B cell (primary cell): ENCODE results near the gene NFE2. TPM values are rescaled to one million over a fixed set of nuclear protein-coding genes. Genes with fewer than 3 reads are reported as not detected.
A peak's percentile ranks its signal among the peaks of the same experiment; 100 is the strongest.
"Not testable (repeated sequence)": the region's sequence is repeated elsewhere in the genome, so short reads cannot be mapped to it uniquely, and the experiment has no call there.

Source experiments
- ATAC-seq: fragments of 200-7000 bp; cut with Tn5 transposase; one replicate; pipeline ENCODE4 v1.10.0; 2021; ENCODE audit warnings: low read depth, mild to moderate bottlenecking, moderate number of reproducible peaks, moderate library complexity
- CTCF ChIA-PET: fragments of 350-600 bp; sonication (Branson Sonifier 250); formaldehyde crosslinking; loops from one replicate; lab custom pipeline; 2021; ENCODE audit warnings: antibody characterized with exemption, inconsistent platforms; lab: Charles Lee
- POLR2A ChIA-PET: fragments of 350-600 bp; sonication (Branson Sonifier 250); formaldehyde crosslinking; loops from one replicate; lab custom pipeline; 2021; ENCODE audit warnings: antibody characterized with exemption; lab: Charles Lee
- DNase-seq: peaks from one replicate; pipeline ENCODE4 v3.0.0; 2013
- H2AFZ ChIP-seq: 2 replicates; pipeline ENCODE4 v1.6.1; 2012; ENCODE audit warnings: mild to moderate bottlenecking, low read depth, low read length; ENCODE audit not compliant: insufficient read depth, poor library complexity, severe bottlenecking
- H3K27ac ChIP-seq, 2 donors: 1 replicate in 1 of 2; 2 replicates in 1 of 2; pipeline ENCODE4 v1.5.1; 2012 to 2013; ENCODE audit warnings: low read length in 2 of 2, mild to moderate bottlenecking in 2 of 2, moderate library complexity in 1 of 2
- H3K27me3 ChIP-seq, 4 experiments: fragments of 200-600 bp in 1 of 4; sonication (generic) in 1 of 4; replicated peaks in 1 of 4; 1 replicate in 2 of 4; 2 replicates in 2 of 4; pipeline versions ENCODE4 v1.6.1 to v1.7.0; 2013 to 2016; ENCODE audit warnings: low read length in 3 of 4, mild to moderate bottlenecking in 2 of 4, mixed read lengths in 1 of 4, moderate library complexity in 1 of 4; ENCODE audit not compliant: insufficient read depth in 4 of 4, control insufficient read depth in 3 of 4; ENCODE audit errors: control extremely low read depth in 1 of 4
- H3K36me3 ChIP-seq, 2 experiments: replicated peaks in 1 of 2; 1 replicate in 1 of 2; 2 replicates in 1 of 2; pipeline versions ENCODE4 v1.6.1 to v1.7.1; 2013; ENCODE audit warnings: low read length in 1 of 2; ENCODE audit not compliant: insufficient read depth in 2 of 2, control insufficient read depth in 1 of 2; ENCODE audit errors: control extremely low read depth in 1 of 2, extremely low read depth in 1 of 2
- H3K4me1 ChIP-seq, 2 donors: fragments of 200-600 bp in 1 of 2; sonication (generic) in 1 of 2; 1 replicate in 1 of 2; 2 replicates in 1 of 2; pipeline versions ENCODE4 v1.5.1 to v1.6.1; 2013 to 2017; ENCODE audit warnings: low read length in 2 of 2; ENCODE audit not compliant: control insufficient read depth in 2 of 2, insufficient read depth in 2 of 2
- H3K4me2 ChIP-seq: replicated peaks from 2 replicates; pipeline ENCODE3; 2012; ENCODE audit warnings: mild to moderate bottlenecking, low read depth, low read length; ENCODE audit not compliant: poor library complexity, severe bottlenecking
- H3K4me3 ChIP-seq, 5 experiments: fragments of 200-600 bp in 1 of 5; sonication (generic) in 1 of 5; 1 replicate in 3 of 5; 2 replicates in 2 of 5; pipeline versions ENCODE4 v1.5.1 to v1.7.0; 2011 to 2016; ENCODE audit warnings: low read length in 4 of 5, mild to moderate bottlenecking in 4 of 5, low read depth in 2 of 5, control low read depth in 1 of 5, moderate library complexity in 1 of 5; ENCODE audit not compliant: insufficient read depth in 1 of 5; ENCODE audit errors: control extremely low read depth in 1 of 5, extremely low read depth in 1 of 5
- H3K79me2 ChIP-seq: fragments of 200-600 bp; sonication (generic); one replicate; pipeline ENCODE4 v1.6.0; 2016; ENCODE audit warnings: low read length; ENCODE audit not compliant: control insufficient read depth, insufficient read depth
- H3K9ac ChIP-seq: fragments of 200-600 bp; sonication (generic); 2 replicates; pipeline ENCODE4 v1.6.1; 2017; ENCODE audit warnings: mild to moderate bottlenecking, low read length, moderate library complexity
- H3K9me3 ChIP-seq, 3 donors: one replicate each; pipeline versions ENCODE4 v1.6.1 to v1.7.1; 2013; ENCODE audit warnings: low read length in 2 of 3; ENCODE audit not compliant: control insufficient read depth in 2 of 3, insufficient read depth in 1 of 3; ENCODE audit errors: control extremely low read depth in 1 of 3
- H4K20me1 ChIP-seq: 2 replicates; pipeline ENCODE4 v1.6.0; 2012; ENCODE audit warnings: mild to moderate bottlenecking, low read length; ENCODE audit not compliant: insufficient read depth, control insufficient read depth, poor library complexity, severe bottlenecking
- H3K27ac Mint-ChIP-seq: one replicate; pipeline ENCODE4 v1.8.0; 2021; ENCODE audit warnings: mixed read lengths
- H3K27me3 Mint-ChIP-seq: one replicate; pipeline ENCODE4 v1.8.0; 2021; ENCODE audit warnings: mixed read lengths
- H3K4me1 Mint-ChIP-seq: one replicate; pipeline ENCODE4 v1.8.0; 2021; ENCODE audit warnings: mixed read lengths
- H3K4me3 Mint-ChIP-seq: one replicate; pipeline ENCODE4 v1.8.0; 2021; ENCODE audit warnings: mixed read lengths
- H3K9me3 Mint-ChIP-seq: one replicate; pipeline ENCODE4 v1.8.0; 2022; ENCODE audit warnings: mixed read lengths; ENCODE audit not compliant: insufficient read depth
- EZH2 ChIP-seq: IDR thresholded peaks from 2 replicates; pipeline ENCODE4 v1.6.1; 2012; ENCODE audit warnings: borderline replicate concordance, low read depth, mild to moderate bottlenecking, moderate library complexity, low read length; ENCODE audit not compliant: insufficient read depth, poor library complexity, severe bottlenecking
- WGBS: methylation state at CpG from one replicate; pipeline ENCODE4 v1.1.5; 2013; ENCODE audit warnings: missing lambda C conversion rate; ENCODE audit not compliant: insufficient coverage; 5-methylcytosine and 5-hydroxymethylcytosine counted together
- intact Hi-C: fragments of 100-400 bp; cut with micrococcal nuclease; formaldehyde crosslinking; loops from one replicate; pipeline ENCODE4 v1.10.0; 2022
- polyA plus RNA-seq: library from polyadenylated mRNA; depleted of rRNA; stranded (reverse); fragments of >200 nt; gene quantifications from 2 replicates; pipeline ENCODE4 v1.2.3, GENCODE V29; 2012
- total RNA-seq, 2 donors: library from RNA; stranded (reverse); fragments of 120-200 nt in 1 of 2; gene quantifications; 1 replicate in 1 of 2; 2 replicates in 1 of 2; pipeline versions ENCODE4 v1.2.3 to v1.2.4, GENCODE V29; 2013 to 2022
- TF ChIP-seq, protein P1 (sequence below): fragments of 200-600 bp; IDR thresholded peaks from one replicate; pipeline ENCODE4 v1.8.0; 2022; ENCODE audit warnings: antibody characterized with exemption, mild to moderate bottlenecking

NFE2 gene
- total and polyA plus RNA-seq, 2 donors (not counting 1 experiment from before 2014, with no cell fraction given), result 0.60 TPM; not detected in 1

GRCh38 chr12:54328595-54329337 lies 28.0 kb upstream of the NFE2 start:
- Histone ChIP-seq H3K4me2 (no peak overlapping the region), H3K27ac (no peak overlapping the region), H3K36me3 (peaks cover 0 to 21% of the 10 kb centered on the region in 2 experiments), H3K4me3 (no peak overlapping the region), H3K4me1 (peaks cover 14 to 16% of the 10 kb centered on the region in 2 donors), H2AFZ (no peak overlapping the region), H3K9ac (no peak overlapping the region), H3K27me3 (no peaks in the 10 kb centered on the region), H3K79me2 (peaks cover 79% of the 10 kb centered on the region), H3K9me3 (no peaks in the 10 kb centered on the region), H4K20me1 (peaks cover 12% of the 10 kb centered on the region)
- H3K9me3 Mint-ChIP-seq, result no peaks in the 10 kb centered on the region
- TF ChIP-seq, protein P1, sequence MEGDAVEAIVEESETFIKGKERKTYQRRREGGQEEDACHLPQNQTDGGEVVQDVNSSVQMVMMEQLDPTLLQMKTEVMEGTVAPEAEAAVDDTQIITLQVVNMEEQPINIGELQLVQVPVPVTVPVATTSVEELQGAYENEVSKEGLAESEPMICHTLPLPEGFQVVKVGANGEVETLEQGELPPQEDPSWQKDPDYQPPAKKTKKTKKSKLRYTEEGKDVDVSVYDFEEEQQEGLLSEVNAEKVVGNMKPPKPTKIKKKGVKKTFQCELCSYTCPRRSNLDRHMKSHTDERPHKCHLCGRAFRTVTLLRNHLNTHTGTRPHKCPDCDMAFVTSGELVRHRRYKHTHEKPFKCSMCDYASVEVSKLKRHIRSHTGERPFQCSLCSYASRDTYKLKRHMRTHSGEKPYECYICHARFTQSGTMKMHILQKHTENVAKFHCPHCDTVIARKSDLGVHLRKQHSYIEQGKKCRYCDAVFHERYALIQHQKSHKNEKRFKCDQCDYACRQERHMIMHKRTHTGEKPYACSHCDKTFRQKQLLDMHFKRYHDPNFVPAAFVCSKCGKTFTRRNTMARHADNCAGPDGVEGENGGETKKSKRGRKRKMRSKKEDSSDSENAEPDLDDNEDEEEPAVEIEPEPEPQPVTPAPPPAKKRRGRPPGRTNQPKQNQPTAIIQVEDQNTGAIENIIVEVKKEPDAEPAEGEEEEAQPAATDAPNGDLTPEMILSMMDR, result no peak
- TF ChIP-seq EZH2, result no peak
- H3K4me3 Mint-ChIP-seq, result no peak overlapping the region
- ChIA-PET POLR2A (no interaction called here), CTCF (interaction anchor here (1.2 to 2.0 kb wide), 3 partner anchors 8 to 48 kb away, joined by 3 to 6 read pairs (median 3); partner anchors contain the start of gene HNRNPA1)
- H3K4me1 Mint-ChIP-seq, result peaks cover 46% of the 10 kb centered on the region
- DNase-seq (no peak), ATAC-seq (no peak)
- H3K27me3 Mint-ChIP-seq, result no peaks in the 10 kb centered on the region
- WGBS, result 100% methylated on average over 3 of the region's 6 CpGs
- intact Hi-C loops, result no loop called here
- no peak overlapping the region for H3K27ac Mint-ChIP-seq

- Histone ChIP-seq H3K4me3 (peak overlapping the region; percentile 54 to 97 (median 87)), H3K4me2 (peak overlapping the region; percentile 81), H3K36me3 (peaks cover 0 to 12% of the 10 kb centered on the region in 2 experiments), H3K9ac (peak overlapping the region; percentile 86), H3K4me1 (peaks cover 10 to 12% of the 10 kb centered on the region in 2 donors), H3K27ac (peak overlapping the region; percentile 76 to 89), H2AFZ (peak overlapping the region; percentile 85), H3K79me2 (peaks cover 49% of the 10 kb centered on the region)
- POLR2A ChIA-PET, result interaction anchor here (0.6 to 1.9 kb wide), 12 partner anchors 24 to 873 kb away, joined by 3 to 23 read pairs (median 4); partner anchors contain the start of genes CBX5 and HNRNPA1
- H3K9me3 Mint-ChIP-seq, H3K27me3 ChIP-seq, H3K27me3 Mint-ChIP-seq, ATAC-seq, H4K20me1 ChIP-seq, DNase-seq, H3K9me3 ChIP-seq: not testable (repeated sequence)
- peak overlapping the region; percentile 96 for H3K27ac Mint-ChIP-seq
- H3K4me3 Mint-ChIP-seq, result peak overlapping the region; percentile 94
- WGBS, result 75% methylated on average over 8 of the region's 22 CpGs
- H3K4me1 Mint-ChIP-seq, result peaks cover 35% of the 10 kb centered on the region
- intact Hi-C loops, result loop anchor here (1.0 to 2.0 kb wide), 5 partner anchors 34 to 136 kb away; no protein-coding TSS in a partner anchor
- CTCF ChIA-PET, result interaction anchor here (0.6 to 7.8 kb wide), 22 partner anchors 9 to 173 kb away, joined by 3 to 61 read pairs (median 7); partner anchors contain the start of genes CBX5, HNRNPA1 and NFE2
Measured at GRCh38 chr12:54325442-54326109, 24.8 kb upstream of the NFE2 start.
